ENCODE measurements around the gene BCCIP. TPM values are rescaled to one million over a fixed set of nuclear protein-coding genes. Genes with fewer than 3 reads are reported as not detected.

The BCCIP gene
- total RNA-seq, 2 experiments from 2014 or later = 56.4 to 60.6 TPM

GRCh38 chr10:125811251-125811650 is 12.1 kb upstream of the BCCIP start:
- CTCF ChIA-PET = no interaction called here
- POLR2A ChIA-PET = no interaction called here
- Mint-ChIP-seq H3K4me3 (no peak overlapping the region), H3K27me3 (no peaks in the 10 kb centered on the region), H3K9me3 (no peaks in the 10 kb centered on the region), H3K4me1 (peaks cover 6% of the 10 kb centered on the region), H3K36me3 (ENCODE audit: low read depth) (peaks cover 28% of the 10 kb centered on the region), H3K27ac (no peak overlapping the region)
- no peak for DNase-seq

DNA sequence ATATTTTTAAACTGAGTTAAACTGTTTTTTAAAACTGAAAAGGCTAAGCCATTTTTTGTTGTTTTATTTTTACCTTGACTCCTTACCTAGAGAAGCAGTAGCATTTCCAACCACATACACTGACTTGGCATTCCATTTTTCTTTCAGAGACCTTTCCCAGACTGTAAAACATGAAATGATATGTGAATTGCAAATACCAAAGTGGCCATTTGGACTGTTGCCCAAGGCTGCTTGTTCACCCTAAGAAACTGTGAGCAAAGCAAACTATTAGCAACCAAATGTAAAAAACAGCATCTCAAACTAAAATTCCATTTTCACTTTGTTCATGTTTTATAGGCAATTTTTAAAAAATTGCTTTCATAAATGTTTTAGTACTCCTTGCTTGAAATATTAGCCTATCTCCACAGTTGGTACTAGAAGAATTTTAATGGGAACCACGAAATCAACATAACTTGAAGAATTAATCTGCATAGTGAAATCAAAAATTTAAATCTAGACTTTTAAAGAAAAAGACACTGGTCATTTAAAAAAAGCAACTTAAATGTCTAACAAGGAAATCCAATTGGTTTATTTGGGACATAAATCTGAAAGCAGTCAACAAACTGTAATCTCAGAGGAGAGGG is 11.1 kb upstream of the BCCIP start:
- no peak overlapping the region for H3K27ac Mint-ChIP-seq
- DNase-seq = no peak
- CTCF ChIA-PET = no interaction called here
- no peak overlapping the region for H3K4me3 Mint-ChIP-seq
- H3K36me3 Mint-ChIP-seq (ENCODE audit: low read depth) = peaks cover 25% of the 10 kb centered on the region
- peaks cover 6% of the 10 kb centered on the region for H3K4me1 Mint-ChIP-seq
- no peaks in the 10 kb centered on the region for H3K9me3 Mint-ChIP-seq
- H3K27me3 Mint-ChIP-seq = no peaks in the 10 kb centered on the region
- POLR2A ChIA-PET = no interaction called here

GRCh38 chr10:125815764-125816163 is 7.6 kb upstream of the BCCIP start:
- POLR2A ChIA-PET = no interaction called here
- no peak for DNase-seq
- Mint-ChIP-seq H3K36me3 (ENCODE audit: low read depth) (peaks cover 13% of the 10 kb centered on the region), H3K9me3 (no peaks in the 10 kb centered on the region), H3K4me1 (peaks cover 2% of the 10 kb centered on the region), H3K27me3 (no peaks in the 10 kb centered on the region), H3K4me3 (no peak overlapping the region), H3K27ac (no peak overlapping the region)
- CTCF ChIA-PET = no interaction called here

DNA sequence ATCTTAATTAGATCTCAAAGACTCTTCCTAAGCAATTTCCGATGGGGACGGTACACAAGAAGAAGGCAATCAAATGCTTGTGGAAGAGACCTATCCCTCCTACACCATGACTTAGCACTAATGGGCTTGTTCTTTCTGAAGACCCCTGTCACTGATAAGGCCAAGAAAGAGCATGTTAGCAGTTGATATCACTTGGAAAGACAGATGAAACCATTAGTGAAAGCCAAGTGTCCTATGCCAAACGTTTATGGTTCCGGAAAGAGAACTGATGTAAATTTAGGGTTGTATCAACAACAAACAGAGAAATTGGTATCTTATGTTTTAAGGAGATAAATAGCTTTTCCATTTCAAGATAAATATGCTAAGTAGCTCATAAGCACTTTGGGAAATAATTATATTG is 6.8 kb upstream of the BCCIP start:
- DNase-seq = no peak
- no peak overlapping the region for H3K4me3 Mint-ChIP-seq
- no peaks in the 10 kb centered on the region for H3K27me3 Mint-ChIP-seq
- POLR2A ChIA-PET = no interaction called here
- CTCF ChIA-PET = interaction anchor here (0.6 kb wide), 1 partner anchor 70 kb away, joined by 3 read pairs; no protein-coding TSS in a partner anchor
- no peaks in the 10 kb centered on the region for H3K9me3 Mint-ChIP-seq
- H3K36me3 Mint-ChIP-seq (ENCODE audit: low read depth) = peaks cover 9% of the 10 kb centered on the region
- H3K4me1 Mint-ChIP-seq = peaks cover 8% of the 10 kb centered on the region
- H3K27ac Mint-ChIP-seq = no peak overlapping the region

DNA sequence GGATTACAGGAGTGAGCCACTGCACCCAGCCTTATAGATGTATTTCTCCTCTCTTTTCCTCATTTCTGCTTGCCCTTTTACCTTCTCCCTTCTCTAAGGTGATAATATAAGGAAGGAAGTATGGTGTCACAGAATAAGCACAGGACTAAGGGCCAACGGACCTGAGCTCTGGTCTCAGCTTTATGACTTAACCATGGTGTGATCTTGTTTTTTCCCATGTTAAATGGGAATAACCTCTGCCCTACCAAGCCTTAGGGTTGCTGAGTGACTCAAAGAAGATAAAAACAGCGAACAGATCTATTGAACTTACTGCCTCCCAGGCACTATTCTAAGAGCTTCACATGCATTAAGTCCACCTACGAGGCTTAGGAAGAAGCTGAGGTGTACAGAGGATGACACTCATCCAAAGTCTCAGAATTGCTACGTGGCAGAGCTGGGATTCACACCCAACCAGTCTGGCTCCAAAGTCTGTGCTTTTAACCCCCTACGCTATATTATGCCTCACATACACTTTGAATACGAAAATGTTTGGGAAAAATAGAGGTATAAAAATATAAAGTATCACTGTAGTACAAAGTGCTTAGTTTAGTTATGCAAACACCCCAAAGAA is 5.9 kb upstream of the BCCIP start:
- CTCF ChIA-PET = interaction anchor here (0.7 kb wide), 1 partner anchor 18 kb away, joined by 4 read pairs; no protein-coding TSS in a partner anchor
- H3K27ac Mint-ChIP-seq = no peak overlapping the region
- no peaks in the 10 kb centered on the region for H3K9me3 Mint-ChIP-seq
- no peak overlapping the region for H3K4me3 Mint-ChIP-seq
- POLR2A ChIA-PET = no interaction called here
- H3K36me3 Mint-ChIP-seq (ENCODE audit: low read depth) = peaks cover 9% of the 10 kb centered on the region
- H3K4me1 Mint-ChIP-seq = peaks cover 14% of the 10 kb centered on the region
- no peak for DNase-seq
- no peaks in the 10 kb centered on the region for H3K27me3 Mint-ChIP-seq

GRCh38 chr10:125820701-125821100 is 2.6 kb upstream of the BCCIP start:
- Mint-ChIP-seq H3K4me1 (peaks cover 19% of the 10 kb centered on the region), H3K27me3 (no peaks in the 10 kb centered on the region), H3K9me3 (no peaks in the 10 kb centered on the region), H3K36me3 (ENCODE audit: low read depth) (peaks cover 2% of the 10 kb centered on the region), H3K27ac (no peak overlapping the region), H3K4me3 (no peak overlapping the region)
- ChIA-PET POLR2A (no interaction called here), CTCF (no interaction called here)
- no peak for DNase-seq

- POLR2A ChIA-PET = no interaction called here
- peaks cover 35% of the 10 kb centered on the region for H3K4me1 Mint-ChIP-seq
- no peaks in the 10 kb centered on the region for H3K27me3 Mint-ChIP-seq
- H3K4me3 Mint-ChIP-seq = no peak overlapping the region
- no peak overlapping the region for H3K27ac Mint-ChIP-seq
- peak; percentile 6 for DNase-seq
- CTCF ChIA-PET = no interaction called here
- no peaks in the 10 kb centered on the region for H3K9me3 Mint-ChIP-seq
- H3K36me3 Mint-ChIP-seq (ENCODE audit: low read depth) = peaks cover 18% of the 10 kb centered on the region
Observed at GRCh38 chr10:125823663-125824251, 411 bp downstream of the BCCIP start.

DNA sequence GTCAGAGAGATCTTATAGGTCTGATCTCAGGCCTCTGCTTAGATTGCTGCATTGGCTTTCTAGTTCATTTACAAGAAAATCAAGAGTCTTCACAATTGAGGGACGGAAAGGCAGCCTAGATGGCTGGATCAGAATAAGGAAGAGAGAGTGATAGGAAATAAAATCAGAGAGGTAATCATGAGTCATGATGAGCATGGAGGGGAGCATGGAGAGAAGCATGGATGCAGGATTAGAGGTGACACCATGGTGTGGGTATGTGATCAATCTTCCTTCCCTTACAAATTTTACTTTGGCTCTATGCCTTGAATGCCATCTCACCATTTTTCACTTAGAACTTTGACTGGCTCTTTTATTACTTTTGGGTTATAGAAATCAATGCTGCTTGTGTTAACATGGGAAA is 1.4 kb downstream of the BCCIP start:
- no peak overlapping the region for H3K4me3 Mint-ChIP-seq
- H3K36me3 Mint-ChIP-seq (ENCODE audit: low read depth) = peaks cover 27% of the 10 kb centered on the region
- no peaks in the 10 kb centered on the region for H3K27me3 Mint-ChIP-seq
- H3K27ac Mint-ChIP-seq = no peak overlapping the region
- ChIA-PET CTCF (no interaction called here), POLR2A (no interaction called here)
- peaks cover 37% of the 10 kb centered on the region for H3K4me1 Mint-ChIP-seq
- DNase-seq = no peak
- no peaks in the 10 kb centered on the region for H3K9me3 Mint-ChIP-seq

- Mint-ChIP-seq H3K27me3 (no peaks in the 10 kb centered on the region), H3K9me3 (no peaks in the 10 kb centered on the region), H3K4me1 (peaks cover 23% of the 10 kb centered on the region), H3K27ac (no peak overlapping the region), H3K36me3 (ENCODE audit: low read depth) (peaks cover 42% of the 10 kb centered on the region), H3K4me3 (no peak overlapping the region)
- ChIA-PET CTCF (interaction anchor here (1.1 kb wide), 1 partner anchor 23 kb away, joined by 3 read pairs; no protein-coding TSS in a partner anchor), POLR2A (no interaction called here)
- no peak for DNase-seq
Observed at GRCh38 chr10:125827133-125827532, 3.8 kb downstream of the BCCIP start.

DNA sequence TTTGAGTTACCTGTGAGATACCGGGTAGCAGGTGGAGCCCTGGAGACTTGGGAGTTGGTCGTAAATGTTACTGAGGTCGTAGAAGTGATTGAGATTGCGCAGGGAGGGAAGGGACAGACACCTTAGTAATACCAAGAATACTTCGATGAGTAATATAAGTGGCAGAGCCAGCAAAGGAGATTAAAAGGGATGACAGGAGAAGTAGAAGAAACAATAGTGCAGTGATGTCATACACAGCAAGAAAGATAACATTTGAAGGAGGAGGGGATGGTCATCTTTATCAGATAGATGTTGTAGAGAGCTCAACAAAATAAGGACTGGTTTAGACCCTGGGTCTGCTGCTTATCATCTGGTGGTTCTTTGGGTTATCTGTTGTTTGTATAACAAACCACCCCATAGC is 5.0 kb downstream of the BCCIP start:
- Mint-ChIP-seq H3K27ac (no peak overlapping the region), H3K27me3 (no peaks in the 10 kb centered on the region), H3K9me3 (no peaks in the 10 kb centered on the region), H3K4me1 (peaks cover 23% of the 10 kb centered on the region), H3K36me3 (ENCODE audit: low read depth) (peaks cover 44% of the 10 kb centered on the region), H3K4me3 (no peak overlapping the region)
- ChIA-PET POLR2A (no interaction called here), CTCF (interaction anchor here (2.8 kb wide), 1 partner anchor 14 kb away, joined by 8 read pairs; no protein-coding TSS in a partner anchor)
- DNase-seq = no peak

- H3K27me3 Mint-ChIP-seq = no peaks in the 10 kb centered on the region
- ChIA-PET CTCF (interaction anchor here (0.6 kb wide), 1 partner anchor 1499 kb away, joined by 3 read pairs; no protein-coding TSS in a partner anchor), POLR2A (no interaction called here)
- H3K36me3 Mint-ChIP-seq (ENCODE audit: low read depth) = peaks cover 33% of the 10 kb centered on the region
- no peak overlapping the region for H3K4me3 Mint-ChIP-seq
- DNase-seq = no peak
- H3K9me3 Mint-ChIP-seq = no peaks in the 10 kb centered on the region
- no peak overlapping the region for H3K27ac Mint-ChIP-seq
- H3K4me1 Mint-ChIP-seq = no peaks in the 10 kb centered on the region
Observed at GRCh38 chr10:125836746-125837145, 13.4 kb downstream of the BCCIP start.

GRCh38 chr10:125838802-125839575 is 15.6 kb downstream of the BCCIP start:
- peaks cover 23% of the 10 kb centered on the region for H3K36me3 Mint-ChIP-seq (ENCODE audit: low read depth)
- H3K4me3 Mint-ChIP-seq = no peak overlapping the region
- no peaks in the 10 kb centered on the region for H3K4me1 Mint-ChIP-seq
- no peaks in the 10 kb centered on the region for H3K9me3 Mint-ChIP-seq
- CTCF ChIA-PET = interaction anchor here (0.9 to 1.2 kb wide), 2 partner anchors 17 to 20 kb away, joined by 3 read pairs; no protein-coding TSS in a partner anchor
- H3K27me3 Mint-ChIP-seq = no peaks in the 10 kb centered on the region
- DNase-seq = no peak
- POLR2A ChIA-PET = no interaction called here
- H3K27ac Mint-ChIP-seq = no peak overlapping the region

DNA sequence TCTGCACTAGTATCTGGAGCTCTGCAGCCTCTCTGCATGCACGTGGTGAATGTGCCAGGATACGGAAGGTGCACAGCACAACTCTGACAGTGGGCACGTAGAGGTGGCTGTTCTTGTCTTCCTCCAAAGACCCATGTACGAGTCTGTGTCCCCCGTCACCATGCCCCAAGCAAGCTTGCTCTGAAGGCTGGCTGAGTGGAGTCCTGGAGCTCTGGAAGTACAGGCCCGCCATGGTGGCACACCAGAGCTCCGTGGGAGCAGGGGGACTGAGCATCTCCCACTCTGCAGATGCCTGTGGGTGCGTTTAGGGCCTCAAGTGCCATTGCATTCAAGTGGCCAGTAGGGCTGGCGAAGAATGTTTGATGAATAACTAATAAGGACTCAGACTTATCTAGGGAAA is 17.1 kb downstream of the BCCIP start:
- CTCF ChIA-PET = interaction anchor here (0.7 kb wide), 1 partner anchor 11 kb away, joined by 3 read pairs; no protein-coding TSS in a partner anchor
- no peaks in the 10 kb centered on the region for H3K4me1 Mint-ChIP-seq
- H3K27ac Mint-ChIP-seq = no peak overlapping the region
- POLR2A ChIA-PET = no interaction called here
- DNase-seq = no peak
- no peak overlapping the region for H3K4me3 Mint-ChIP-seq
- H3K27me3 Mint-ChIP-seq = no peaks in the 10 kb centered on the region
- H3K36me3 Mint-ChIP-seq (ENCODE audit: low read depth) = peaks cover 15% of the 10 kb centered on the region
- H3K9me3 Mint-ChIP-seq = no peaks in the 10 kb centered on the region

Measured in activated CD4-positive, alpha-beta T cell treated with anti-CD3 and anti-CD28 coated beads, Interleukin-2, amount 10 ng/mL, durations not matched to agents 7 days and 5 days (primary cell).